NCI-H1417 treated with DMSO at 0.1 percent for 48 hours (cell line): ENCODE data around the gene SPARC.

ENCODE experiments used
- DNase-seq: peaks from one replicate; lab custom pipeline; 2025; lab: John Stamatoyannopoulos, UW

The SPARC gene

GRCh38 chr5:151622367-151623088 lies 64.2 kb downstream of the SPARC start:
- no peak for DNase-seq

GRCh38 chr5:151620461-151620840 lies 66.3 kb downstream of the SPARC start:
- no peak for DNase-seq

- DNase-seq: no peak
Measured at GRCh38 chr5:151619812-151620460, 66.8 kb downstream of the SPARC start.

GRCh38 chr5:151618907-151619306 lies 67.8 kb downstream of the SPARC start:
- DNase-seq: no peak

GRCh38 chr5:151617841-151618710 lies 68.6 kb downstream of the SPARC start:
- no peak for DNase-seq

- DNase-seq: no peak
Measured at GRCh38 chr5:151617383-151617840, 69.3 kb downstream of the SPARC start.

GRCh38 chr5:151615431-151615830 lies 71.3 kb downstream of the SPARC start:
- DNase-seq: no peak

GRCh38 chr5:151614565-151614964 lies 72.2 kb downstream of the SPARC start:
- DNase-seq: no peak

- DNase-seq: no peak
Measured at GRCh38 chr5:151612689-151613427, 73.9 kb downstream of the SPARC start.

- no peak for DNase-seq
Measured at GRCh38 chr5:151611127-151611775, 75.5 kb downstream of the SPARC start.
